ENCODE measurements around the gene TBC1D22A. TPM values are rescaled to one million over a fixed set of nuclear protein-coding genes. Genes with fewer than 3 reads are reported as not detected.
A peak's percentile ranks its signal among the peaks of the same experiment; 100 is the strongest.

The TBC1D22A gene
- total and polyA plus RNA-seq, 11 donors, result 9.4 to 30.7 (median 18.6) TPM

GRCh38 chr22:47193606-47194329 lies 431.3 kb downstream of the TBC1D22A start:
- H3K27ac ChIP-seq, result no peak overlapping the region
- DNase-seq (peak in 2 of 5 donors; percentile 13 to 26), ATAC-seq (no peak)
- 88 to 94% (median 91%) methylated on average over 16 to 19 of the region's 19 CpGs for WGBS, 4 donors
- TF ChIP-seq CTCF (IDR thresholded peaks at IDR 0.05), result no peak
- no peaks in the 10 kb centered on the region for H3K36me3 ChIP-seq
- peaks cover 0 to 6% (median 0%) of the 10 kb centered on the region in 9 donors for H3K27me3 ChIP-seq
- intact Hi-C loops (cut with DNase I), result no loop called here
- H3K4me1 ChIP-seq, result no peaks in the 10 kb centered on the region
- H3K4me3 ChIP-seq, result no peak overlapping the region
- H3K9me3 ChIP-seq, result no peaks in the 10 kb centered on the region

GRCh38 chr22:47194476-47195155 lies 432.2 kb downstream of the TBC1D22A start:
- peaks cover 0 to 12% (median 0%) of the 10 kb centered on the region in 9 donors for H3K27me3 ChIP-seq
- ATAC-seq (no peak), DNase-seq (no peak)
- H3K4me1 ChIP-seq, result no peaks in the 10 kb centered on the region
- no peaks in the 10 kb centered on the region for H3K36me3 ChIP-seq
- no peak overlapping the region for H3K4me3 ChIP-seq
- TF ChIP-seq CTCF (IDR thresholded peaks at IDR 0.05) (no peak), POLR2A (IDR thresholded peaks at IDR 0.05) (no peak)
- no peak overlapping the region for H3K27ac ChIP-seq
- intact Hi-C loops (cut with DNase I), result no loop called here
- WGBS, 4 donors, result 86 to 93% (median 91%) methylated on average over 6 of the region's 6 CpGs
- H3K9me3 ChIP-seq, result no peaks in the 10 kb centered on the region

GRCh38 chr22:47195156-47195483 lies 432.7 kb downstream of the TBC1D22A start:
- intact Hi-C loops (cut with DNase I), result no loop called here
- DNase-seq (peak in 1 of 5 donors; percentile 14), ATAC-seq (no peak)
- 87 to 91% (median 89%) methylated on average over 7 to 9 of the region's 9 CpGs for WGBS, 4 donors
- no peak for TF ChIP-seq CTCF (IDR thresholded peaks at IDR 0.05)
- no peak for TF ChIP-seq POLR2A (IDR thresholded peaks at IDR 0.05)
- no peak overlapping the region for H3K27ac ChIP-seq
- no peak overlapping the region for H3K4me3 ChIP-seq
- H3K4me1 ChIP-seq, result peaks cover 0 to 1% (median 0%) of the 10 kb centered on the region in 12 donors
- H3K9me3 ChIP-seq, result no peaks in the 10 kb centered on the region
- H3K36me3 ChIP-seq, result no peaks in the 10 kb centered on the region
- H3K27me3 ChIP-seq, result peaks cover 0 to 12% (median 0%) of the 10 kb centered on the region in 9 donors

- DNase-seq, result peak in 2 of 5 donors; percentile 3 to 31
- no peaks in the 10 kb centered on the region for H3K36me3 ChIP-seq
- peaks cover 0 to 12% (median 0%) of the 10 kb centered on the region in 9 donors for H3K27me3 ChIP-seq
- peaks cover 0 to 6% (median 0%) of the 10 kb centered on the region in 12 donors for H3K4me1 ChIP-seq
- WGBS, 4 donors, result 45 to 66% (median 62%) methylated on average over 10 to 15 of the region's 15 CpGs
- no peak for ATAC-seq
- intact Hi-C loops (cut with DNase I), result no loop called here
- H3K9me3 ChIP-seq, result no peaks in the 10 kb centered on the region
- no peak overlapping the region for H3K27ac ChIP-seq
- TF ChIP-seq POLR2A (IDR thresholded peaks at IDR 0.05) (no peak), CTCF (IDR thresholded peaks at IDR 0.05) (no peak)
- no peak overlapping the region for H3K4me3 ChIP-seq
Measured at GRCh38 chr22:47195484-47196165, 433.2 kb downstream of the TBC1D22A start.

All from heart left ventricle (tissue), 16 donors.